GM19438 (cell line): ENCODE data around the gene MCRS1.

ENCODE experiments used
- ATAC-seq: cut with Tn5 transposase; IDR thresholded peaks from one replicate; pipeline ENCODE4 v1.9.1; 2021; ENCODE audit warnings: low read depth; ENCODE audit not compliant: unreplicated experiment

Gene MCRS1

DNA sequence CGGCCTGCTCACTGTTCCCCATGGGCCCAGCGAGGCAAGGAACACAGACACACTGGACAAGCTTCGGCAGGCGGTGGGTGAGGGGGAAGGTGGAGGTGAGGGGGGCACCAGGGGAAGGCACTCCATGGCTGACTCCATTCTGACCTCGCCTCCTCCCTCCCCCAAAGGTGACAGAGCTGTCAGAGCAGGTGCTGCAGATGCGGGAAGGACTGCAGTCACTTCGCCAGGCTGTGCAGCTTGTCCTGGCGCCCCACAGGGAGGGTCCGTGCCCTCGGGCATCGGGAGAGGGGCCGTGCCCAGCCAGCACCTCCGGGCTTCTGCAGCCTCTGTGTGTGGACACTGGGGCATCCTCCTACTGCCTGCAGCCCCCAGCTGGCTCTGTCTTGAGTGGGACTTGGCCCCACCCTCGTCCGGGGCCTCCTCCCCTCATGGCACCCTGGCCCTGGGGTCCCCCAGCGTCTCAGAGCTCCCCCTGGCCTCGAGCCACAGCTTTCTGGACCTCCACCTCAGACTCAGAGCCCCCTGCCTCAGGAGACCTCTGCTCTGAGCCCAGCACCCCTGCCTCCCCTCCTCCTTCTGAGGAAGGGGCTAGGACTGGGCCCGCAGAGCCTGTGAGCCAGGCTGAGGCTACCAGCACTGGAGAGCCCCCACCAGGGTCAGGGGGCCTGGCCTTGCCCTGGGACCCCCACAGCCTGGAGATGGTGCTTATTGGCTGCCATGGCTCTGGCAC is 10.6 kb downstream of the MCRS1 start:
- ATAC-seq = no peak

DNA sequence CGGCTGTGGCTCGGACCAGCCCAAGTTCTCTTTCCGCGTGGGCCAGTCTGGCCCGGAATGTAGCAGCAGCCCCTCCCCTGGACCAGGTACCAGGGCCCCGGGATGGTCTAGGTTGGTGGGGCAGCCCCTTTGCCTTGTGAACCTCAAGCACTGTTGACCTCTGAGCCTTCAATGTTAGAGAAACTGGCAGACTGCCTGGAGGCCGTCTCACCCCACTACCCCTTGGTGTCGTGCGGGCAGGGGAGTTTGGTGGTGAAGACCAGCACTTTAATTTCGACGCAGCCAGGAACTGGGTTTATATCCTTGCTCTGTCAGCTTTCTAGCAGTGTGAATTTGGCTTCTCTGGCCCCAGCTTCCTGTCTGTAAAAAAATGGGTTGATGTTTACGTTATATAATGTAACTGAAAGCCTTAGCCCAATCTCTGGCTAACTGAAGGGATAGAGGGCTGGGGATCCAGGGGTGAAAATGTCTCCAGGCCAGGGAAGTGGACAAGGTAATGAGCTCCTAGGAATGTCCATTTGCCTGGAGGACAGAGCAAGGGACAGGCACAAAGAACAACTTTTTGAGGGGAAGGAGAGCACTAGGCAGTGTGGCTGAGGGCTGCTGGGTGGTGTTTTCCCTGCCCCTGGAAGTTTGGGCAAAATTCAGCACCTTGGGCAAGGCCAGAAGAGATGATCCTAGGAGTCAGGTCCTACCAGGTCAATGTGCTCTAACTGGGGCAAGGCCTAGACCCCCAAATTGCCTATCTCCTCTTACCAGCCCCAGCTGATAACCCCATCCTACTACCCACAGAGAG is 11.4 kb downstream of the MCRS1 start:
- ATAC-seq = no peak

DNA sequence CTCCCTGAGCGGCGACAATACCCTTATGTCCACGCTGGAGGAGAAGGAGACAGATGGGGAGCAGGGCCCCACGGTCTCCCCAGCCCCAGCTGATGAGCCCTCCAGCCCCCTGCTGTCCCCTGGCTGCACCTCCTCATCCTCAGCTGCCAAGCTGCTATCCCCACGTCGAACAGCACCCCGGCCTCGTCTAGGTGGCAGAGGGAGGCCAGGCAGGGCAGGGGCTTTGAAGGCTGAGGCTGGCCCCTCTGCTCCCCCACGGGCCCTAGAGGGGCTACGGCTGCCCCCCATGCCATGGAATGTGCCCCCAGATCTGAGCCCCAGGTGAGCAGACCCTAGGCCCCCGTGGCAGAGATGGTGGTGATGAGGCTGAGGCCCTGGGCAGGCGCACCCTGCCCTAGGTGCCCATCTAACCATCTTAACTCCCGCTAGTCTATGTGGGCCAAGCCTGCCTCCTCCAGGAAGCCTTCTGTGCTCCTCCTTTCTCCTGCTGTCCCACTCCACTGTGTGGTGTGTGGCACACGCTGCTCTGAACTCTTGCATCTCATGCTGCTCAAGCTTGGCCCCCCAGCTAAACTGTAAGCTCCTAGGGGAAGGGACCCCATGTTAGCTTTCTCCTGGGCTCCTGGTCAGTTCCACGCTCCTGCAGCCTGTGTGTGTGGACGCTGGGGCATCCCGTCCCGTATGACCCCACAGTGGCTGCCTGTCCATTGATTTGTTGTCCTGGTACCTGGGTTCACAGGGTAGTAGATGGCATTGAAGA is 12.1 kb downstream of the MCRS1 start:
- no peak for ATAC-seq

DNA sequence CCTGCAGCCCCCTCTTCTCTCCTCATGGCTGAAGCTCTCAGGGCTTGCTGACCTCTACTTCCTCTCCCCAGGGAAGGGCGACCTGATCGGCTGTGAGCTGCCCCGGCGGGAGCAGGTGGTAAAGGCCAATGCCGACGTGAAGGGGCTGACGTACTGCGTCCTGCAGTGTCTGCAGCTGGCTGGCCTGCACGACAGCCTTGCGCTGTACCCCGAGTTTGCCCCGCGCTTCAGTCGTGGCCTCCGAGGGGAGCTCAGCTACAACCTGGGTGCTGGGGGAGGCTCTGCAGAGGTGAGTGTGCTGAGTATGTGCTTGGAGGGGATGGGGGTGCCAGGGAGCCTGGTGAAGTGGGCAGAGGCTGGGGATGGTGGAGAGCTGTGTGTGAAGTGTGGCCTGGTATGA is 13.7 kb downstream of the MCRS1 start:
- no peak for ATAC-seq

DNA sequence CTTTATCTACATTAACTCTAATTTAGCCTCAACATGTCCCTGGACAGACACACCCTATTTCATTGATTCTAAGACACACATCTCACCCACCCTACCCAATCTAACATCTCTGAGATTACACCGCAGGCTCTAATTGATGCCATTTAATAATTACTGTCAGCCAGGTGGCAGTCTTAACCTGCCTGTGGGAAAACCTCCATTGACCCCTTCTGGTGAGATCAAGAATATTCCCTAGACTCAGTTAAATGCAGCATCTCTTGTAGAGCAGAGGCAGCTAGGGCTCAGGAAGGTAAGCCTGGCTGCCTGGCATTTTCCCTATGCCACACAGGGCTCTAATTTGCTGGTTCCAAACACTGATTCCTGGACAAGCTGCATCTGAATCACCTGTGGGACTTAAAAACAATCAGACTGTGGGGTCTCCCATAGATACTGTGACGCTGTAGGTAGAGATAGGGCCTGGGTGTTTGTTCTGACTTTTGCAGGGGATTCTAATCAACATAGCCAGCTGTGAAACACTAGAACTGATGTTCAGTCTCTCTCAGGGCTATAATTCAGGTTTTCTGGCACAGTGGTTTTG is 14.3 kb downstream of the MCRS1 start:
- ATAC-seq = no peak

DNA sequence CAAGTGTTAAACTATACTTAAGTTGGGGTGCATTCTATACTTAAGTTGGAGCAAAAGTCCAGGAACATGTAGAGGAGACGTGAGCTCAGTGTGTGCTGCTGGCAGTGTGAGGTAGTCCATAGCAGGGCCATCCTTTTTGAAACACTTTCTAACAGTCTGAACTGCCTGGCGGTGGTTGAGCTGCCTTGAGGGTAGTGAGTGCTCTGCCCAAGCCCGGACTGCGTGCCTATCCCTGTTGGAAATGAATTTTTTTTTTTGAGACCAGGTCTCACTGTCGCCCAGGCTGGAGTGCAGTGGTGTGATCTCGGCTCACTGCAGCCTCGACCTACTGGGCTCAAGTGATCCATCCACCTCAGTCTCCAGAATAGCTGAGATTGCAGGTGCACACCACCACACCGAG is 15.0 kb downstream of the MCRS1 start:
- ATAC-seq = no peak

DNA sequence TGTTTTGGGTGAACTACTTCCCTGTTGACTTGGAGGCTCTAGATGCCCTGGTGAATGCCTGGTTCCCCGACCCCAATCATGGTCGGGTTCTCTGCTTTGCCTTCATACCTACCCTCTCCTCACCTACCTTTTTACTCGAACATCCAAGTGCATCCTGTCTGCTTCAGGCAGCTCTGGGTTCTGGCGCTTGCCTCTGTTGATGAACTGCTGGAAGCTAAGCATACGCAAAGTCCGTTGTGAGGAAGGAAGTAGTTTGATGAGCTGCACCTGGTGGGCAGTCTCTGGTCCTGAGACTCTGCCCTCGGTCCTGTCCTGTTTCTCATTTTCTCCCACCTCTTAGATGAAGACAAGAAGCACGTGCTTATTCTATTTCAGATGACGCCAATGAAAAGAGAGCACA is 15.5 kb downstream of the MCRS1 start:
- ATAC-seq = no peak

DNA sequence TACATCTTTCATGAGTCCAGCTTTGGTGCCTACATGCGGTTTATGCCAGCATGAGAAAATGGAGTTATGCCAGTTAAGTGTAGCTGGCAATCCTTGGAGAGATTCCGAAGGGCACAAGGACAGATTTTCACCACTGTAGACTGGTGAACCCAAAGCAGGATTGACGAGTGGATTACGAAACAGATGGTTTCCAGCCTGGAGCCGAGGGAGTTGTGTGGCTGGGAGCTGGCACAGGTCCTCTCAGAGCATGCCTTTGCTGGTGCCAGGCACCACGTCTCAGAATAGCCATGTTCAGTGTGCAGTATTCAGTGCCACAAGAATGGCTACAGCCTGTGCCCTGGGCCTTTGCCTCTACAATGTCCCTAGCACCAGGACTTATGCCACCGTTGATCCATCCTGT is 15.9 kb downstream of the MCRS1 start:
- ATAC-seq = no peak

DNA sequence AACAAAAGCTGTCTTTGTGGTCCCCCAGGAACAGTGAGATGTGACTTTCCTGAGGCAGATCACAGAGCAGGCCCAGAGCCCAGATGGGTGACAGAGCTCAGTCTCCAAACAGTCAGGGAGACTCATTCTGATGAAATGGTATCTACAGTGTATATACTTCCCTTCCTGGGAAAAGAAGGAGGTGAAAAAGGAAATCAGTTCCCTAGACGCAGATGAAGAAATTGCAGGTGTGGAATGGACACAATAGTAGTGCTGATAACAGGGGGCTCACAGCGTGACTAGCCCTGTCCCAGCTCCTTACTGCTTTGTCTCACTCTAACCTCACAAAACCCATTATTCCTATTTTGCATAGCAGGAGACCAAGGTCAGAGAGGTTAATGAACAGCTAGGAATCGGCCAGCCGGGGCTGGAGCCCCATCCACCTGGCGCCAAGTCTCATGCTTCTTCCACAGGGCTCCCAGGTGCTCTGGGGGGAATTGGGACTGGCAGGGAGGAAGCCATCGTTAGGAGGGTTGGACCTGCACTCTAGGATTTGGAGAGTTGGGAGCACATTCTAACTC is 17.2 kb downstream of the MCRS1 start:
- ATAC-seq = no peak

DNA sequence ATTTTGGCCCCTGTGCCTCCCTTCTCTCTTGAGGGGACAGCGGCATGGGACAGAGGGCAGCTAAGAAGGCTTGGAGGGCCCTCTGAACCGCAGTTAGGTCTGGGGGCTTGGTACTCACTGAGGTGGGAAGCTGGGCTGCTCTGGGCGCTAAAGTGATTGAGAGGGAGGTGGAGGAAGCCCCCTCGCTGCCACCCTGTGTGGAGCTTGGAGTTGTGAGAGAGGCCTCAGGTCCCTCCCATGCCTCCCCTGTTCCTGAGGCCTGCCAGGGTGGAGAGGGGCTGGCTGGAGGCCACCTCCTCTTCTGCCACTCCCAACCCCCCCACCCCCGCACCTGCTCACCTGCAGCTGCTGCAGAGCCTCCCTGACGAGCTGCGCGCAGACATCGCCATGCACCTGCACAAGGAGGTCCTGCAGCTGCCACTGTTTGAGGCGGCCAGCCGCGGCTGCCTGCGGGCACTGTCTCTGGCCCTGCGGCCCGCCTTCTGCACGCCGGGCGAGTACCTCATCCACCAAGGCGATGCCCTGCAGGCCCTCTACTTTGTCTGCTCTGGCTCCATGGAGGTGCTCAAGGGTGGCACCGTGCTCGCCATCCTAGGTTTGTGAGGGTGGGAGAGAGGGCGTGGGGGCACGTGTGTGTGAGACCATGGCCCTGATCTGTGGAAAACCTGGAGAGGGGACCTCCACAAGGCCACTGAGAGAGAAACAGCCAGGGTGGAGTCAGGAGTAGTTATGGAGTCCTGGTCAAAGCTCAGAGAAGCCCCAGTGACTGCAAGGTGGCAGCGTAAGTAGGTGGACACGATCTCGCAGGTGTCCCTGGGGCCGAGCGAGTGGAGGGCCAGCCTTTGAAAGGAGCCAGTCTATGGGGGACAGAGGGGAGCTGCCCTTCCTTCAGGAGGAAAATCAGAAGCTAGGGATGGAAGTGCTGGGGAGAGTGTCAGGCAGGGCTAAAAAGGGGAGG is 17.9 kb downstream of the MCRS1 start:
- no peak for ATAC-seq

DNA sequence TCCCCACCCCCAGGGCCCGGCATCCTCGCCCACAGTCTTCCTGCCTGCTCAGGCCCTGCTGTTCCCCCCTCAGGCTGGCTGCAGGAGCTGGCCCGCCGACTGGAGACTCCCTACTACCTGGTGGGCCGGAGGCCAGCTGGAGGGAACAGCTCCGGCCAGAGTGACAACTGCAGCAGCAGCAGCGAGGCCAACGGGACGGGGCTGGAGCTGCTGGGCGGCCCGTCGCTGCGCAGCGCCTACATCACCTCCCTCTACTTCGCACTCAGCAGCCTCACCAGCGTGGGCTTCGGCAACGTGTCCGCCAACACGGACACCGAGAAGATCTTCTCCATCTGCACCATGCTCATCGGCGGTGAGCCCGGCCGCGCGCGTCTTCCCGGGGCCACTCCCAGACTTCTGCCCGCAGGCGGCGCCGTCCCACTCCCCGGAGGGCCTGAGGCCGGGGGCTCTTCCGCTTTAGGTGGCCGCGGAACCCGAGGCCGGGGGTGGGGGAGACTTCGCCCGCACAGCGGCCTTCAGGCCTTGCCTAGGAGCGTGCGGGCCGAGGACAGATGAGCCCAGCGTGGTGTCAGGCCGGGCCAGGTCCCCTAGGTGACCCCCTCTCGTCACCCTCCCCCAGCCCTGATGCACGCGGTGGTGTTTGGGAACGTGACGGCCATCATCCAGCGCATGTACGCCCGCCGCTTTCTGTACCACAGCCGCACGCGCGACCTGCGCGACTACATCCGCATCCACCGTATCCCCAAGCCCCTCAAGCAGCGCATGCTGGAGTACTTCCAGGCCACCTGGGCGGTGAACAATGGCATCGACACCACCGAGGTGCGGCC is 18.9 kb downstream of the MCRS1 start:
- ATAC-seq = no peak

DNA sequence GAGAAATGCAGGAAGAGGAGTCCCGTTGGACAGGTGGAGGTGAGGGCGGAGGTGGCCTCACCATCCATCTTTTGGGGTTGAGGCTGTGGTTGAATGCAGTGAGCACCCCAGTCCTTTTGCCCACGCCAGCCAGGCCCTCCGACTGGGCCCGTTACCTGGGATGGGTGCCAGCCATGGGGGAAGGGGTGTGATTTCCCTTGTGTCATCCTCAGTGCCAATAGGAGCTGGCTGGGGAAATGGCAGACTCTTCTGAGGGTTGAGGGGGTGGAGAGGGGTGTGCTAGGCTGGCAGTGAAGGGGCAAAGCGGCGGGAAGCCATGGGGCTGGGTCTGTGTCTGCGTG is 19.5 kb downstream of the MCRS1 start:
- no peak for ATAC-seq

DNA sequence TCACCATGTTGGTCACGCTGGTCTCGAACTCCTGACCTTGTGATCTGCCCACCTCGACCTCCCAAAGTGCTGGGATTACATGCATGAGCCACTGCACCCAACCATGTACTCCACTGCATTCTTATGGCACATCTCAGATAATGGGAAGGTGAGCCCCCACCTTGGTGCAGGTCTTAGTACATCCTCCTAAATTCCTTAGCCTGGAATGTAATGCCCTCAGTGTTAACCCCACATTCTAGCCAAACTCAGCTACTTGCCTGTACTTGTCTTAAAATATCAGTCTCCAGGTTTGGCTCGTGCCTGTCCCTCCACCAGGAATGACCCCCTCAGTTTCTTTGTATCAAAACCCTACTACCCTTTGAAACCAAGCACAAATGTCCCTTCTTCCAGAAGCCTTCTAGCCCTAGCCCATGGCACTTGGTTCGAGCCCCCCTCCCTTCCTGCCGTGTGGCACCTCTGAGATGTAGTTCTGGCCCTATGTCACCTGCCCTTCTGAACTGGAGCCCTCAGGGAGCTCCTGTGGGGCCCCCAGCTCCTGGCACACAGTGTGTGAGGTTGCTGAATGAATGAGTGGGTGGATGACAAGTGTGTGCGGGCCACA is 20.8 kb downstream of the MCRS1 start:
- no peak for ATAC-seq

DNA sequence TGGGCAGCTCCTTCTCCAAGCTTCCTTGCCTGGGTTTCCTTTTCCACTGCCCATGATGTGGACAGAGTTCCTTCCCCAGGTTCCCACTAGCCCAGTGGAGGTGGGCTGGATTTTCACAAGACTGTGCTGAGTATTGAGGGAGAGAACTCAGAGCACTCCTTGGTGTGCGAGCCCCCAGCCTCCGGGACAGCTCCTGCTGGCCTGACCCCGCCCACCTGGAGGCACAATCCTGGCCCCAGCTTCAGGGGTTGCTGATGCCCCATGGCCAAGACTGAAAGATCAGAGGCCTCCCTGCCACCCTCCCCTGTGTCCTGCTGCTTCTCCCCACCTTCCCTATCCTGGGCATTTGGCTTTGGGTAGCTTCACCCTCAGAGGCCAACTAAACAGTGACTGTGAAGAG is 21.5 kb downstream of the MCRS1 start:
- ATAC-seq = no peak

DNA sequence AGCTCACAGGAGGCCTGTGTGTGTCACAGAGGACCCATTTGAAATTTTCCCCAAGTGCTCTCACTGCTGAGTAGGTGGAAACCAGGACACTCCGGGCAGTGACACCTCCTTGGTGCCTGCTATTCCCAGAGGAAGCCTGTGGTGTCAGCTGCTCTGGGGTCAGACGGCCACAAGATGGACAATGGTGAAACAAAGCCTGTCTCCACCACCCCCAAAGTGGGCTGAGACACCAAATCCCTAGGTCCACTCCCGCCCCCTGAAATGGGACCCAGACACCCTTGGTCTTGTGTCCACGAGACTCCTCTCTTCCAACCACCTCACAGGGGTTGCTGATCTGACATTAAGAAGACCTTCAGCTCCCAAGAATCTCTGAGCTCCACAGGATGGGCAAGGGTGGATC is 22.1 kb downstream of the MCRS1 start:
- no peak for ATAC-seq

DNA sequence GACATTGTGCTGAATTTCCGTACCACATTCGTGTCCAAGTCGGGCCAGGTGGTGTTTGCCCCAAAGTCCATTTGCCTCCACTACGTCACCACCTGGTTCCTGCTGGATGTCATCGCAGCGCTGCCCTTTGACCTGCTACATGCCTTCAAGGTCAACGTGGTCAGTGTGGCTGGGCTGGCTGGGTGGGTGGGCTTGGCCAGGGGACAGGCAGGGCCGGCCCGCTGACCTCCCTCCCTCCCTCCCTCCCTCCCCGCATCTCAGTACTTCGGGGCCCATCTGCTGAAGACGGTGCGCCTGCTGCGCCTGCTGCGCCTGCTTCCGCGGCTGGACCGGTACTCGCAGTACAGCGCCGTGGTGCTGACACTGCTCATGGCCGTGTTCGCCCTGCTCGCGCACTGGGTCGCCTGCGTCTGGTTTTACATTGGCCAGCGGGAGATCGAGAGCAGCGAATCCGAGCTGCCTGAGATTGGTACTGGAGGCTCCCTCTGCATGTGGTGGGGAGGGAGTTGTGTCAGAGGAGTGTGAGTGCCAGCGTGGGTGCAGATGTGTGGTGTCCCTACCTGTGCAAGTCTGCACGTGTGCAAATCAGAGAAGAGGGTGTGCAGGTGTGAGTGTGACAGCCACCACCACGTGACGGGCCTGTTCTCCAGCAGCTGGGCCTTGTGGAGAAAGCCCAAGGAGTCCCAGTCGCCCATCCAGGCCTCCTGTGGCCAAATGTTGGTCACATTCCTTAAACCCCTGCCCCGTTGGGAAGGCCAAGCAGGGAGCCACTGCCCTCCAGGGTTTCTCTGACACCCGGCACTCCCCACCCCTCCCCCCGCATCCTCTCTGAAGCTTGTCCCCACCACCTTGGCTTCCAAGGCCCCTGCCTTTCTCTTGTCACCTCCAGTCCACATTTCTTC is 23.8 kb downstream of the MCRS1 start:
- no peak for ATAC-seq

DNA sequence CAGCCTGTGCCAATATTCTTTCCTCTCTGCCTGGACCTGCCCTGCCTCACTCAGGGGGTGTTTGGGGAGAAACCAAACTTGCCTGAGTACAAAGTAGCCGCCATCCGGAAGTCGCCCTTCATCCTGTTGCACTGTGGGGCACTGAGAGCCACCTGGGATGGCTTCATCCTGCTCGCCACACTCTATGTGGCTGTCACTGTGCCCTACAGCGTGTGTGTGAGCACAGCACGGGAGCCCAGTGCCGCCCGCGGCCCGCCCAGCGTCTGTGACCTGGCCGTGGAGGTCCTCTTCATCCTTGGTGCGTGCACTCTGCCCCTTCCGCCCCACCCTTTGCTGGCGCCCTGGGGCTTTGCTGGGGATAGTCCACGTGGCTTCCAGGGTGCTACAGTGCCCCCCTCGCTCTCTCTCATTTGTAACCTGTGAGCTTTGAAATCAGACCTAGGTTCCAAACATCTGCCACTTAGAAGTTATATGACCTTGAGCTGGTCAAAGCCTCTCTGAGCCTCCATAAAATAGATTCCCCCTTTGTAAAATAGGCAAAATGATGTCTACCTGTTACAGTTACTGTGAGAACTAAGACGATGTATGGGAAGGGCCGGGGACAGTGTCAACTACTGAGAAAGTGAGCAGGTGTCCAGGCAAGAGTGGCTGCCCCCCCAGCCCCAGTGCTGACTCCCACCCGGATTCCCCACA is 24.6 kb downstream of the MCRS1 start:
- no peak for ATAC-seq
